Measurements from ENCODE around the gene IL17RC. TPM values are rescaled to one million over a fixed set of nuclear protein-coding genes. Genes with fewer than 3 reads are reported as not detected.
"Not testable (repeated sequence)": the region's sequence is repeated elsewhere in the genome, so short reads cannot be mapped to it uniquely, and the experiment has no call there.

The IL17RC gene
- total RNA-seq, 4 donors from 2014 or later = 9.7 to 63.7 (median 33.9) TPM

DNA sequence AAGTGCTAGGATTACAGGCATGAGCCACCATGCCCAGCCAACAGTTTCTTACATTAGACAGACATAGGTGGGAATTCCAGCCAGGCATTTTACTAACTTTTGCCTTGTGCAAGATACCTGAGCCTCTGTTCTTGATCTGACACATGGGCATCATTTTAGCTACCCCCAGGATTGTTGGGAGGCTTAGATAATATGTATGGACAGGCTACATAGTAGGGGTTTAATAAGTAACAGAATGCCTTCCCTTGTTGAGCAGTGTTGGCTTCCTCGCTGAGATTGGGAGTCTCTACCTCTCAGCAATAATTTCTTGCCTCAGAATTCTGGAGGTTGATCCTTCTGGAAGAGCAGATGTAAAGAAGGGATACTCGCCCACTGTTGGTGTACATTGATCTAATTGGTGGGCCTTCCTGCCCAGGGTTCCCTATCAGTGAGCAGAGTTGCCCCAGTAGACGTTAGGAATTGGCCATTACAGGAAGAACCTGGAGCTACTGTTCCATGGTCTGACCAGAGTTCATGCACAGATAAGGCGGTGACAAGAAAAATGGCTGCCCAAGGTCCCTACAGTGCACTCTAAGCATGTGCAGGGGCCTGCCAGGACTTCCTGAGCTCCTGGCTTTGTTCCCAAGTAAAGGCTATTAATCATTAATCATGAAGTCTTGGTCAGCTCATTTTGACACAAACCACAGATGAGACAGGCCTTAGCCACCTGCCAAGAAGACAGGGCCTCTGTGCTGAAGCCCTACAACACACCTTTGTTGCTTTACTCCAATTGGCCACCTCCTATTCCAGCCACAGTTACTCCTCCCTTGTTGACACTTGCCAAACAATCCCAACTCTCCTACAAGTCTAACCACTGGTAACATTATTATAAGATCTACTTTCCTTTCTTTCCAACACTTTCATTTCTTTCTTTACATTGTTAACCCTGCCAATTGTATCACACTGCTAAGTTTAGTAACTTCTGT, 19.2 kb upstream of the IL17RC start:
- Histone ChIP-seq H3K36me3 (no peaks in the 10 kb centered on the region), H3K9me3 (no peaks in the 10 kb centered on the region), H3K27ac (peak overlapping the region in 1 of 2 donors; percentile 31), H3K27me3 (no peaks in the 10 kb centered on the region), H3K4me1 (no peaks in the 10 kb centered on the region), H3K4me3 (no peak overlapping the region)
- no peak for DNase-seq
- TF ChIP-seq, protein P1, sequence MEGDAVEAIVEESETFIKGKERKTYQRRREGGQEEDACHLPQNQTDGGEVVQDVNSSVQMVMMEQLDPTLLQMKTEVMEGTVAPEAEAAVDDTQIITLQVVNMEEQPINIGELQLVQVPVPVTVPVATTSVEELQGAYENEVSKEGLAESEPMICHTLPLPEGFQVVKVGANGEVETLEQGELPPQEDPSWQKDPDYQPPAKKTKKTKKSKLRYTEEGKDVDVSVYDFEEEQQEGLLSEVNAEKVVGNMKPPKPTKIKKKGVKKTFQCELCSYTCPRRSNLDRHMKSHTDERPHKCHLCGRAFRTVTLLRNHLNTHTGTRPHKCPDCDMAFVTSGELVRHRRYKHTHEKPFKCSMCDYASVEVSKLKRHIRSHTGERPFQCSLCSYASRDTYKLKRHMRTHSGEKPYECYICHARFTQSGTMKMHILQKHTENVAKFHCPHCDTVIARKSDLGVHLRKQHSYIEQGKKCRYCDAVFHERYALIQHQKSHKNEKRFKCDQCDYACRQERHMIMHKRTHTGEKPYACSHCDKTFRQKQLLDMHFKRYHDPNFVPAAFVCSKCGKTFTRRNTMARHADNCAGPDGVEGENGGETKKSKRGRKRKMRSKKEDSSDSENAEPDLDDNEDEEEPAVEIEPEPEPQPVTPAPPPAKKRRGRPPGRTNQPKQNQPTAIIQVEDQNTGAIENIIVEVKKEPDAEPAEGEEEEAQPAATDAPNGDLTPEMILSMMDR (IDR thresholded peaks at IDR 0.05) = no peak
- TF ChIP-seq POLR2A (IDR thresholded peaks at IDR 0.05) = no peak
- intact Hi-C loops (cut with DNase I; ENCODE audit: low total_unique reads) = no loop called here

DNA sequence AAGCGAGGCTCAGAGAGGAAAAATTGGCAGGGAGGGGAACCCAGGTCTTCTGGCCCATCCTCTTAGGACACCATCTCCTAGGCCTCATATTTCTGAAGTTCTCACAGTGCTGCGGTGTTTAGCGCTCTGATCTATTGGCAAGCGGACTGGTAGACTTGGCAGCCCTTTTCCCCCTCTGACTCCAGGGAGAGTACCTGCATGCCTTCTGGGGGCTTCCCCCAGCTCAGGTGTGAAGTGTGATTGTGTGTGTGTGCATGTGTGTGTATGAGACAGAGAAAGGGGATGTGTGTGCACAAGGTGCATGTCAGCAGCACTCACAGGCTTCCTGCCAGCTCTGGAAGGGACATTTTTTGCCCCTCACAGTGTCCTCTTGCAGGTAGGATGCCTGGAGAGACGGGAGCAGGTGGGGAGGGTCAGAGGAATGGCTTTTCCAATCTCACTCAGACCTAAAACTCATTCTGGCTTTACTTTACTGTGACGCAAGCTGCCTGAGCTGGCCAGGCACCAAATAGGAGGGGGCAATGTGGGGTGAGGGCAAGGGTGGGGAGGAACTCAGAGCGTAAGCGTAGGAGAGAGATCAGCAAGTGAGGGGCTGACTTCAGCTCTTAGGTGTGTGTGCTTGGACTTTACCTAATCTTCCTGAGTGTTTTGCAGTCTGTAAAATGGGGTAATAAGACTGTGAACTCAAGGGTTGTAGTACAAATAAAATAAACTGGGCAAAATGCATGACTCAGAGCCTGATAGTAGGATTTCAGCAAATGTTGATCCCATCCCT, 18.2 kb upstream of the IL17RC start:
- Histone ChIP-seq H3K4me3 (no peak overlapping the region), H3K36me3 (no peaks in the 10 kb centered on the region), H3K27ac (peak overlapping the region in 1 of 2 donors; percentile 31), H3K27me3 (no peaks in the 10 kb centered on the region), H3K9me3 (no peaks in the 10 kb centered on the region), H3K4me1 (no peaks in the 10 kb centered on the region)
- no peak for TF ChIP-seq POLR2A (IDR thresholded peaks at IDR 0.05)
- TF ChIP-seq, protein P1 (IDR thresholded peaks at IDR 0.05) = no peak
- intact Hi-C loops (cut with DNase I; ENCODE audit: low total_unique reads) = no loop called here
- DNase-seq = no peak

DNA sequence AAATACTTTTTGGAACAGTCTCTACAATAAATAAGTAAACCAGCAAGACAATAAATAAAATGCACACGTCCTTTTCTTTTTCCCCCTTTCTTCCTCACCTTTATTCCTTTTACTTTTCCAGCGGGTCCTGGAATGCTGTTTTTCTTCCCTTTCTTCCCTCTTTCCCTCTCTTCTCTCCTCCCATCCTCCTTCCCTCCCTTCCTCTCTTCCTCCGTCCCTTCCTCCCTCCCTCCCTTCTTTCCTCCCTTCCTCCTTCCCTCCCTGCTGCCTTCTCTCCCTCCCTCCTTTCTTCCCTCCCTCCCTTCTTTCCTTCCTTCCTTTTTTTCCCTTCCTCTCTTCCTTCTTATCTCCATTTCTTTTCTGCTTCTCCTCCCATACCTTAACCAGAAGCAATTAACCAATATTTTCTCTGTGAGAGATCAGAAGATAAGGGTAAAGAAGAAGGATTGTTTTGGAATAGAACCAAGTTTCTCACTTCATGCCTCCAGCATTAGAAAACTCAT, 17.6 kb upstream of the IL17RC start:
- no peaks in the 10 kb centered on the region for H3K36me3 ChIP-seq

DNA sequence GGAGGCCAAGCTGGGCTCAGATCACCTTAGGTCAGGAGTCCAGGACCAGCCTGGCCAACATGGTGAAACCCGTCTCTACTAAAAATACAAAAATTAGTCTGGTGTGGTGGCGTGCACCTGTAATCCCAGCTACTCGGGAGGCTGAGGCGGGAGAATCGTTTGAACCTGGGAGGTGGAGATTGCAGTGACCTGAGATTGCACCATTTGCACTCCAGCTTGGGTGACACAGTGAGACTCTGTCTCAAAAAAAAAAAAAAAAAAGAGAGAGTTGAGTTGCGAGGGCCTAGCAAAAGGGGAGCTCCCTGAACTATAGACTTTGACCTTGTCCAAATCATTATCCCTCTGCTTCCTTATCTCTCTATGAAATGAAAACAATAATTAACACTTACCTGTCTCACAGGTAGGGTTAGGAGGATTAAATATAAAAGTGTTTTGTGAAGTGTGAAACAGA, 15.9 kb upstream of the IL17RC start:
- H3K36me3 ChIP-seq = not testable (repeated sequence)

More for the DNA sequence above, 17.6 kb upstream of the IL17RC start:
- intact Hi-C loops (cut with DNase I; ENCODE audit: low total_unique reads) = no loop called here
- Histone ChIP-seq H3K4me3 (no peak overlapping the region), H3K27me3 (no peaks in the 10 kb centered on the region), H3K9me3 (no peaks in the 10 kb centered on the region), H3K27ac (no peak overlapping the region), H3K4me1 (no peaks in the 10 kb centered on the region)
- no peak for TF ChIP-seq POLR2A (IDR thresholded peaks at IDR 0.05)
- TF ChIP-seq, protein P1 (IDR thresholded peaks at IDR 0.05) = no peak
- no peak for DNase-seq

DNA sequence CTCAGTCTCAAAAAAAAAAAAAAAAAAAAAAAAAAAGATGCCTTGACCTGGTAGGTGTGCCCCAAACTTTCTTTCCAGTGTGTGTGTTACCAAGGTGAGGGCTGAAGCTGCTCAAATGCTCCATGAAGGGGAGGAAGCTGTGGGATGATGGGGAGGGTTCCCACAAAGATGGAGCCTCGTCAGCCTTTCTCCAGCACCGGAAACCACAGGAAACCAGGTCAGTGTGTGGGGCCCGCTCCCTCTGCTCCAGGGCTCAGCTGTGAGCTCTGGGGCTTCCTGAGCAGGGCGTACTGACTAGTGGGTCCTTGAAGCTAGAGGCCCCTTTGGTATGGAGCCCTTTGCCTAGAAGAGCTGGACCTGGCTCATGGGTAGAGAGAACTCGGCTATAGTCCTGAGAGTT, 14.9 kb upstream of the IL17RC start:
- H3K27ac ChIP-seq = no peak overlapping the region

More for the DNA sequence above, 15.9 kb upstream of the IL17RC start:
- H3K4me1 ChIP-seq; DNase-seq; H3K27ac ChIP-seq; H3K9me3 ChIP-seq; H3K4me3 ChIP-seq; intact Hi-C loops (cut with DNase I; ENCODE audit: low total_unique reads); H3K27me3 ChIP-seq: not testable (repeated sequence)

More for the DNA sequence above, 14.9 kb upstream of the IL17RC start:
- intact Hi-C loops (cut with DNase I; ENCODE audit: low total_unique reads) = no loop called here
- H3K9me3 ChIP-seq = no peaks in the 10 kb centered on the region
- no peak overlapping the region for H3K4me3 ChIP-seq
- no peaks in the 10 kb centered on the region for H3K36me3 ChIP-seq
- no peak for TF ChIP-seq POLR2A (IDR thresholded peaks at IDR 0.05)
- TF ChIP-seq, protein P1 (IDR thresholded peaks at IDR 0.05) = no peak
- H3K27me3 ChIP-seq = no peaks in the 10 kb centered on the region
- DNase-seq = no peak
- no peaks in the 10 kb centered on the region for H3K4me1 ChIP-seq
